Astrocyte of the hippocampus (primary cell): ENCODE measurements around the gene ZNF396.

Experiments
- DNase-seq: peaks from one replicate; pipeline ENCODE4 v3.0.0; 2011; ENCODE audit warnings: low read depth, low spot score

Gene ZNF396

GRCh38 chr18:35376742-35377695, at the start of gene ZNF396:
Gene ZNF396 (minus strand): TSS chr18:35377337. CDS start chr18:35374292, 3,045 bp downstream.
- DNase-seq = peak; percentile 83

GRCh38 chr18:35426786-35427185, 49.6 kb upstream of the ZNF396 start:
- no peak for DNase-seq

DNA sequence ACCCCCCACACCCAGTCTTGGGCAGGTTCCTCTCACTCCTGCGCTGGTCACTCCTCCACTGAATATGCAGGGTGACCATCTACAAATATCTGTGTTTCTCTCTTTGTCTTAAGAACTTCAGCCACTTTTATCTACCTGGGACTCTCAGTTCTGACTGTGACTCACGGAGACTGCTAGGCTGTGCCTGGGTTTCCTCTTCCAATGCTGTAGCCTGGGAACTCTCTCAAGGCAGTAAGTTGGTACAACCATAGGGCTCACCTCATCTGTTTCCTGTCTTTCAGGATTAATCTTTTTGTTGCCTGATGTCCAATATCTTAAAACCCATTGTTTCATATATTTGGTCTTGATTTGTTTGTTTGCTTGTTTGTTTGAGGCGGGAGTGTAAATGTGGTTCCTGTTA, 47.2 kb upstream of the ZNF396 start:
- DNase-seq = no peak

DNA sequence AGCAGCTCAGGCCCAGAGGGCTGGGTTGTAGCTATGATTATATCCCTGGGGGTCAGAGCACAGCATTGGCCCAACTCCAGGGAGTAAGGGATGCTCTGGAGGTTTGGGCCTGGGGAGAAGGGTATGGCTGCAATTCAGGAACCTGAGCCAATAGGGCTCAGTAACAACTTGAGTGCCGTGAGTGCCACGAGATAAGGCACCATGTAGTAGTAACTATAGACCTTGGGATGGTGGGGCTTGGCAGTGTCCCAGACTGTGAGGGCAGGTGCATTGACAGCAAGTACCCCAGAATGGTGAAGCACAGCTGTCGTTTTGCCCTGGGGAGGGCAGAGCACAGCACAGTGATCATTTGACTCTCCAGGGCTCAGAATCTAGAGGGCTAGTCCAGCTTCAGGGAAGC, 45.1 kb upstream of the ZNF396 start:
- DNase-seq = no peak

- DNase-seq = no peak
Measured at GRCh38 chr18:35418610-35419009, 41.5 kb upstream of the ZNF396 start.

DNA sequence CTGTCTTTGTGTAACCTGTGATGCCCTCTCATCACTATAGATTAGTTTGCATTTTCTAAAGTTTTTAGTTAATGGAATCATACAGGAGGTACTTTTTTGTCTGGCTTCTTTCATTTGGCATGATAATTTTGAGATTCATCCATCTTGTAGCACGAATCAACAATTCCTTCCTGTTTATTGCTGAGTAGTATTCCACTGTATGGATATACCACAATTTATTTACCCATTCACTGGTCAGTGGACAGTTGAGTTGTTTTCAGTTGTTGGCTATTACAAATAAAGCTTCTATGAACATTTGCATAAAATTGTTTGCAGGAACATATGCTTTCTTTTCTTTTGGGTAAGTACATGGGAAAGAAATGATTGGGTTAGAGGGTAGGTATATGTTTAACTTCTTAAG, 40.1 kb upstream of the ZNF396 start:
- no peak for DNase-seq

- no peak for DNase-seq
Measured at GRCh38 chr18:35415511-35416073, 38.5 kb upstream of the ZNF396 start.

DNA sequence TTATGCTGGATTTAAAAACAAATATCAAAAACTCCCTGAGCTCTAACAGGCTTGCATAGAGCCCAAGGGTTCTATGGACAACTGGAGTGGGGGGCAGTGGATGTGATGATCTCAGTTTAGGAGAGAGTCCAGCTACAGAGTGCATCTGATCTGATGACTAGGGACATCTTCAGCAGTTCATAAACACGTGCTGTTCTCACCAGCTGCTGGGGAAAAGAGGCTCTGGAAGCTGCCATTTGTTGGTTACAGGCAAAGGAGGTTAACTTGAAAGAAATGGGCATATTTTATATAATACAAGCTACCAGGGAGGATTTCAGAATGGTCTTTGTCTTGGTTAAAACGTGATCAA, 36.0 kb upstream of the ZNF396 start:
- no peak for DNase-seq

DNA sequence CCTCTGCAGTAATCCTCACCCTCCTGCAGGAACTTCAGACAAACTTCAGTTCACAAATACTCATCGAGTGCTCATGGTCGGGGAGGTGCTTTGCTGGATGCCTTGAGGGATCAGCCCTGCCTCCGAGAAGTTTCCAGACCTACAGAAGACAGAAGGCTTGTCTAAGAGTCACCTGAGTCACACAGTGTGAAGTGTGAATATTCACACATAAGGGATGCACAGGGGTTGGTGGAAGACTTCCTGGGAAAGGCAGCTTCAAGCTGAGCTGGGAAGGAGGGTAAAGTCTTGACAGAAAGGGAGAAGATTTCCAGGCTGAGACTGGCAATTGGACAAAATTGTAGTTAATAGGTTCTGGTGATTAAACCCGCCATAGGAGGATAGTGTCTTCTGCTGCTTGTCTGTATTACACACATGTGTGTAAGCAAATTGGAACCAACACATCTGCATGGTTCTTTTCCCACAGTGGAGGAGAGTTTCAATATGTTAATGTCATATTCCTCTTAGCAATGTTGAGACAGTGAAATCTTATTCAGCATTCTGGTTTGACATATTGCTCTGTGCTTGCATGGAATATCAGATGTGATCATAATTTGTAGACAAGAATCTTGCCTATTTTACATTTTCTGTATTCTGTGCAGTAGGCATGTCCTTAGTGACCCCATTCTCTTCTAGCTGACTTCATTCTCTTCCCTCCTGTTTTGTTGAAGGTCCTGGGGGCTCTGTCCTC, 34.7 kb upstream of the ZNF396 start:
- no peak for DNase-seq

- no peak for DNase-seq
Measured at GRCh38 chr18:35410561-35410960, 33.4 kb upstream of the ZNF396 start.

GRCh38 chr18:35409911-35410310, 32.8 kb upstream of the ZNF396 start:
- DNase-seq = no peak

DNA sequence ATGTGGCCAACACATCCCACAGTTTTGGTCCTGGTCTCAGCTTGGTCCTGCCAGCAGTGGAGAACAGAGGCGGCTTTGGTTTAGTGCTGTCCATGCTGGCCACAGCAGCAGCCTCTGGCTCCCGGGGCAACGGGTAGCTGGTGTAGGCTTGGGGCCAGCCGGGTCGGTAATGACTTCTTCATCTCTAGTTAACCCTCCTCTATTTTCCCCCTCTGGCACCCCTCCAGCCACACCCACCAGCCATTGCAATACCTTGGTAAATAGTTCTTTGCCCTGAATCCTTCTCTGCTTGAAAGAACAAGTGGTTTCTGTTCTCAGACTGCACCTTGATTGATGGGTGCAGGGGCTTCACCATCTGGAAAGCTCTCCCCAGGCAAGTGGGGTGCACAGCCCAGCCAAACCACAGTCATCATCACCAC, 31.7 kb upstream of the ZNF396 start:
- no peak for DNase-seq

GRCh38 chr18:35407871-35408481, 30.8 kb upstream of the ZNF396 start:
- peak; percentile 87 for DNase-seq

- DNase-seq = no peak
Measured at GRCh38 chr18:35406666-35407065, 29.5 kb upstream of the ZNF396 start.

DNA sequence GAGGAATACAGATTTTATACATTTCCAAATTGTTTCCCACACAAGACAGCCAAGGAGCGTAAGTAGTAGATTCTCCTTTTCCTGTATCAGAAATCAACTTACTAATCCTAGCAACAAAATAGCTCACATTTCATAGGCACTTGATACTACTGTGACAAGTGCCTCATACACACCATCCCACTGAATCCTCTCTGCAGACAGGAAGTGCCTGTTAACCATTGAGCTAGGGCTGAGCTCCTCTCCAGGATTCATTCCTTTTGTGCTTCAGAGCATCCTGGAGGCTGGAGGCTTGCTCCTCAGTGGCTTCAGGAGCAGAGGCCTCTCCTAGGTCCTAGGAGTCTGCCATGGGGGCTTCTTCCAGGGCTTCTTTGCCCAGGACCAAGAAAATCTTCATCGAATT, 20.8 kb upstream of the ZNF396 start:
- DNase-seq = no peak

- DNase-seq = no peak
Measured at GRCh38 chr18:35393716-35394115, 16.6 kb upstream of the ZNF396 start.

- no peak for DNase-seq
Measured at GRCh38 chr18:35392375-35392774, 15.2 kb upstream of the ZNF396 start.

GRCh38 chr18:35390951-35391700, 14.0 kb upstream of the ZNF396 start:
- no peak for DNase-seq

DNA sequence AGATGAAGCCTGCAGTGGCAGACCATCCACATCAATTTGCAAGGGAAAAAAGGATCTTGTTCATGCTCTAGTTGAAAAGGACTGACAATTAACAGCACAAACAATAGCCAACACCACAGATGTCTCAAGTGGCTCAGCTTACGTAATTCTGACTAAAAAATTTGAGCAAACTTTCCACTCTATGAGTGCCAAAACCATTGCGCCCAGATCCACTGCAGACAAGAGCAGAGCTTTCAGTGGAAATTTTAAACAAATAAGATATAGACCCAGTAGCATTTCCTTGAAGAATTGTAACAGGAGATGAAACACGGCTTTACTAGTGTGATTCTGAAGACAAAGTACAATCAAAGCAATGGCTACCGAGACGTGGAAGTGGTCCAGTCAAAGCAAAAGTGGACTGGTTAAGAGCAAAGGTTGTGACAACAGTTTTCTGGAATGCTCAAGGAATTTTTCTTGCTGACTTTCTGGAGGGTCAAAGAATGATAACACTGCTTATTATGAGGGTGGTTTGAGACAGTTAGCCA, 12.0 kb upstream of the ZNF396 start:
- peak; percentile 77 for DNase-seq

- DNase-seq = peak; percentile 7
Measured at GRCh38 chr18:35387152-35387571, 10.0 kb upstream of the ZNF396 start.

- peak; percentile 88 for DNase-seq
Measured at GRCh38 chr18:35386600-35387100, 9.5 kb upstream of the ZNF396 start.
